Upper lobe of right lung (tissue), 1 donor: ENCODE results near the gene SLC25A17. TPM values are rescaled to one million over a fixed set of nuclear protein-coding genes. Genes with fewer than 3 reads are reported as not detected.

Source experiments
- ATAC-seq: fragments of 200-7000 bp; cut with Tn5 transposase; one replicate; pipeline ENCODE4 v1.9.1; 2020; ENCODE audit warnings: mild to moderate bottlenecking, moderate library complexity
- DNase-seq: peaks from one replicate; pipeline ENCODE4 v3.0.0-alpha.2; 2020
- H3K27ac ChIP-seq: fragments of 200-600 bp; one replicate; pipeline ENCODE4 v1.8.0; 2022
- H3K27me3 ChIP-seq: fragments of 200-600 bp; one replicate; pipeline ENCODE4 v1.8.0; 2022; ENCODE audit warnings: mild to moderate bottlenecking
- H3K36me3 ChIP-seq: fragments of 200-600 bp; one replicate; pipeline ENCODE4 v1.8.0; 2022
- H3K4me1 ChIP-seq: fragments of 200-600 bp; one replicate; pipeline ENCODE4 v1.8.0; 2022
- H3K4me3 ChIP-seq: fragments of 200-600 bp; one replicate; pipeline ENCODE4 v1.8.0; 2022; ENCODE audit warnings: mild to moderate bottlenecking
- H3K9me3 ChIP-seq: fragments of 200-600 bp; one replicate; pipeline ENCODE4 v1.8.0; 2022
- CTCF ChIP-seq: fragments of 200-600 bp; IDR thresholded peaks from one replicate; pipeline ENCODE4 v1.8.0; 2022; ENCODE audit warnings: antibody characterized with exemption
- intact Hi-C: fragments of 100-400 bp; cut with DNase I; formaldehyde crosslinking; loops from one replicate; pipeline ENCODE4 v1.11.0; 2022
- total RNA-seq: library from RNA; stranded (reverse); fragmentation: NEBNext Ultra II Directional; extraction: Animal tissue kit (Norgen Biotek cat#: 25700); gene quantifications from one replicate; pipeline ENCODE4 v1.2.1, GENCODE V29; 2021
- donor health status: DM: no; HTN: yes; CAD: no; lungs with severe emphysema.

SLC25A17 gene
- total RNA-seq, 1 donor from 2014 or later, result 13.8 TPM

GRCh38 chr22:40808018-40808841 is 10.9 kb downstream of the SLC25A17 start:
- no peak overlapping the region for H3K4me3 ChIP-seq
- ATAC-seq (no peak), DNase-seq (no peak)
- H3K27me3 ChIP-seq, result no peaks in the 10 kb centered on the region
- H3K4me1 ChIP-seq, result peaks cover 8% of the 10 kb centered on the region
- no peaks in the 10 kb centered on the region for H3K9me3 ChIP-seq
- intact Hi-C loops, result no loop called here
- no peaks in the 10 kb centered on the region for H3K36me3 ChIP-seq
- TF ChIP-seq CTCF, result no peak
- no peak overlapping the region for H3K27ac ChIP-seq

- TF ChIP-seq CTCF, result no peak
- H3K27ac ChIP-seq, result no peak overlapping the region
- DNase-seq (no peak), ATAC-seq (no peak)
- intact Hi-C loops, result no loop called here
- no peak overlapping the region for H3K4me3 ChIP-seq
- H3K36me3 ChIP-seq, result no peaks in the 10 kb centered on the region
- no peaks in the 10 kb centered on the region for H3K27me3 ChIP-seq
- no peaks in the 10 kb centered on the region for H3K9me3 ChIP-seq
- H3K4me1 ChIP-seq, result peaks cover 8% of the 10 kb centered on the region
Observed at GRCh38 chr22:40806711-40807110, 12.4 kb downstream of the SLC25A17 start.

GRCh38 chr22:40805699-40806203 is 13.4 kb downstream of the SLC25A17 start:
- H3K36me3 ChIP-seq, result no peaks in the 10 kb centered on the region
- intact Hi-C loops, result no loop called here
- H3K9me3 ChIP-seq, result no peaks in the 10 kb centered on the region
- DNase-seq (no peak), ATAC-seq (no peak)
- no peak overlapping the region for H3K27ac ChIP-seq
- H3K27me3 ChIP-seq, result no peaks in the 10 kb centered on the region
- peaks cover 8% of the 10 kb centered on the region for H3K4me1 ChIP-seq
- TF ChIP-seq CTCF, result no peak
- H3K4me3 ChIP-seq, result no peak overlapping the region

GRCh38 chr22:40805239-40805638 is 13.9 kb downstream of the SLC25A17 start:
- Histone ChIP-seq H3K27me3 (no peaks in the 10 kb centered on the region), H3K36me3 (no peaks in the 10 kb centered on the region), H3K9me3 (no peaks in the 10 kb centered on the region), H3K4me3 (no peak overlapping the region), H3K27ac (no peak overlapping the region), H3K4me1 (peaks cover 8% of the 10 kb centered on the region)
- no peak for TF ChIP-seq CTCF
- no peak for ATAC-seq
- intact Hi-C loops, result no loop called here
- DNase-seq, result no peak

- H3K4me3 ChIP-seq, result no peak overlapping the region
- TF ChIP-seq CTCF, result no peak
- no peaks in the 10 kb centered on the region for H3K27me3 ChIP-seq
- no peak overlapping the region for H3K27ac ChIP-seq
- no peaks in the 10 kb centered on the region for H3K9me3 ChIP-seq
- peaks cover 2% of the 10 kb centered on the region for H3K4me1 ChIP-seq
- ATAC-seq (no peak), DNase-seq (no peak)
- no peaks in the 10 kb centered on the region for H3K36me3 ChIP-seq
- intact Hi-C loops, result no loop called here
Observed at GRCh38 chr22:40803321-40803720, 15.8 kb downstream of the SLC25A17 start.
